ENCODE data around the gene PCDHA4.

The PCDHA4 gene

DNA sequence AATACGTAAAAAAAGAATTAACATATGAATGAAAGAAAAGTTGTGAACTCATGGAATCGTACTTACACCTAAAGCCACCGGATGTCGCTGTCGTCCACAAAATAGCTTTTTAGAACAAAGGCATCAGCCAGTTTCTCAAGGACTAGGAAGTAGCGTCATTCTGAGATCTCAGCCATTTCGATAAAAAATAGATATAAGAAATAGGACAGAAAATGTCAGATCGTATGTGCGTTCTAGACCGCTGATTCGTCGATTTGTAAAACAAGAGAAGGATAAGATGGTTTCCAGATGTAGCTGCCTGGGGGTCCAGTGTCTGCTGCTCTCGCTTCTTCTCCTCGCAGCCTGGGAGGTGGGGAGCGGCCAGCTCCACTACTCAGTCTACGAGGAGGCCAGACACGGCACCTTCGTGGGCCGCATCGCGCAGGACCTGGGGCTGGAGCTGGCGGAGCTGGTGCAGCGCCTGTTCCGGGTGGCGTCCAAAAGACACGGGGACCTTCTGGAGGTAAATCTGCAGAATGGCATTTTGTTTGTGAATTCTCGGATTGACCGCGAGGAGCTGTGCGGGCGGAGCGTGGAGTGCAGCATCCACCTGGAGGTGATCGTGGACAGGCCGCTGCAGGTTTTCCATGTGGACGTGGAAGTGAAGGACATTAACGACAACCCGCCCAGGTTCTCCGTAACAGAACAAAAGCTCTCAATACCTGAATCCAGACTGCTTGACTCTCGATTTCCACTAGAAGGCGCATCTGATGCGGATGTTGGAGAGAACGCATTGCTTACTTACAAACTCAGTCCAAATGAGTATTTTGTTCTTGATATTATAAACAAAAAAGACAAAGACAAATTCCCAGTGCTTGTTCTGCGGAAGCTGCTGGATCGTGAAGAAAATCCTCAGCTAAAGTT, 49.2 kb downstream of the PCDHA4 start, which contains the start of gene PCDHA10:
TSS of gene PCDHA10 (plus strand) at position 126 of the 903 bp plus-strand sequence. CDS start at position 278, 152 bp downstream.
- no peak for DNase-seq (ENCODE audit: low read depth in 3 of 3)

DNA sequence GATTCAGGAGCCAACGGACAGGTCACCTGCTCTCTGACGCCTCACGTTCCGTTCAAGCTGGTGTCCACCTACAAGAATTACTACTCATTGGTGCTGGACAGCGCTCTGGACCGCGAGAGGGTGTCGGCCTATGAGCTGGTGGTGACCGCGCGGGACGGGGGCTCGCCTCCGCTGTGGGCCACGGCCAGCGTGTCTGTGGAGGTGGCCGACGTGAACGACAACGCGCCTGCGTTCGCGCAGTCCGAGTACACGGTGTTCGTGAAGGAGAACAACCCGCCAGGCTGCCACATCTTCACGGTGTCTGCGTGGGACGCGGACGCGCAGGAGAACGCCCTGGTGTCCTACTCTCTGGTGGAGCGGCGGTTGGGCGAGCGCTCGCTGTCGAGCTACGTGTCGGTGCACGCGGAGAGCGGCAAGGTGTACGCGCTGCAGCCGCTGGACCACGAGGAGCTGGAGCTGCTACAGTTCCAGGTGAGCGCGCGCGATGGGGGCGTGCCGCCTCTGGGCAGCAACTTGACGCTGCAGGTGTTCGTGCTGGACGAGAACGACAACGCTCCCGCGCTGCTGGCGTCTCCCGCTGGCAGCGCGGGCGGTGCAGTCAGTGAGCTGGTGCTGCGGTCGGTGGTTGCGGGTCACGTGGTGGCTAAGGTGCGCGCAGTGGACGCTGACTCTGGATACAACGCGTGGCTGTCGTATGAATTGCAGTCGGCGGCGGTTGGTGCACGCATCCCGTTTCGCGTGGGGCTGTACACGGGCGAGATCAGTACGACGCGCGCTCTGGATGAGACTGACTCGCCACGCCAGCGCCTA, 50.5 kb downstream of the PCDHA4 start:
- DNase-seq (ENCODE audit: low read depth in 3 of 3): no peak

DNA sequence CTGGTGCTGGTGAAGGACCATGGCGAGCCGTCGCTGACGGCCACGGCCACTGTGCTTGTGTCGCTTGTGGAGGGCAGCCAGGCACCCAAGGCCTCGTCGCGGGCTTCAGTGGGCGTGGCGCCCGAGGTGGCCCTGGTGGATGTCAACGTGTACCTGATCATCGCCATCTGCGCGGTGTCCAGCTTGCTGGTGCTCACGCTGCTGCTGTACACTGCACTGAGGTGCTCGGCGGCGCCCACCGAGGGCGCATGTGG, 51.0 kb downstream of the PCDHA4 start:
- no peak for DNase-seq (ENCODE audit: low read depth in 3 of 3)

- no peak for DNase-seq (ENCODE audit: low read depth in 3 of 3)
Measured at GRCh38 chr5:140862441-140863295, 55.8 kb downstream of the PCDHA4 start.
